Measurements from ENCODE around the gene SOX2. TPM values are rescaled to one million over a fixed set of nuclear protein-coding genes. Genes with fewer than 3 reads are reported as not detected.

Gene SOX2
- total RNA-seq, 1 donor from 2014 or later: 4.0 TPM

DNA sequence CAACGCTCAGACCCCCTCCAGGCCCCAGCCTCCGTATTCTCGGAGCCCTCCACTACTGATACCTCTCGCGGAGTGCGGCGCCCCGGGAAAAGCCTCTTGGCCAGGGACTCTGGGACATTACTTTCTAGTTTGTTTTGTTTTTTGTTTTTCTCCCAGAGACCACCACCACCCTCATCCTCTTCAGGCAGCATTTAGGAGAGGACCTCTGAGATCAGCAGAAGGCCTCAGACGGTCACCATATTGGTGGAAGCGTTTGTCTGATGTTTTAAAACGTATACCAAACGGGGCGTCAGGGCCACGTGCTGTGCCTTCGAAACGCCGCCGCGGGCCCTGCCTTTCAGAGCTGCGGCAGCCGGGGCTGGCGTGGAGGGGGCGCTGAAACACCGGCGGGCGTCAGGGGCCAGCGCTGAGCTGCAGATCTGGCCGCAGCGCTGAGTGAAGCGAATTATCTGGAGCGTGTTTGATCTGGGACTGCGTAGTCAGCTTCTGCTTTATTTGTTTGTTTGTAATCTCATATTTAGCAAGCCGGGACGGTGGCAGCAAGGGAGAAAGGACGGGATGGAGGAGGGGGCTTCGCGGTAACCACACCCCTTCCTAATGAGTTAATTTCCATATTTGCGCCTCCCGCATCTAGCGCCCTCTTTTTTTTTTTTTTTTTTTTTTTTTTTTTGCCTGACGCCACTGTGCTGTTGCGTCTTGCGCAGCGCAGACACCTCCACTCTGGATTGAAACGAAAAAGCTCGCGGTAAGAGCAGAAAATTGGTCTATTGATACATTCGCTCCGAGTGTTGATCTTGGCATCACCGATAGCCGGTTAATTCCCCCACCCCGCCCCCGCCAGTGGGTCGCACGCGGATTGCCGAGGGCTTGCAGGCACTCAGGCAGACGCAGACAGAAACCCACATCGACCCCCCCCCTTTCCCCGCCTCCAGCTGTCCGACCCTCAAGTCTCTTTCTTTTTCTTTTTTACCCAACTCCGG, 14.9 kb downstream of the SOX2 start:
- H3K27ac ChIP-seq: no peak overlapping the region
- no peak for DNase-seq
- intact Hi-C loops (cut with DNase I): no loop called here

DNA sequence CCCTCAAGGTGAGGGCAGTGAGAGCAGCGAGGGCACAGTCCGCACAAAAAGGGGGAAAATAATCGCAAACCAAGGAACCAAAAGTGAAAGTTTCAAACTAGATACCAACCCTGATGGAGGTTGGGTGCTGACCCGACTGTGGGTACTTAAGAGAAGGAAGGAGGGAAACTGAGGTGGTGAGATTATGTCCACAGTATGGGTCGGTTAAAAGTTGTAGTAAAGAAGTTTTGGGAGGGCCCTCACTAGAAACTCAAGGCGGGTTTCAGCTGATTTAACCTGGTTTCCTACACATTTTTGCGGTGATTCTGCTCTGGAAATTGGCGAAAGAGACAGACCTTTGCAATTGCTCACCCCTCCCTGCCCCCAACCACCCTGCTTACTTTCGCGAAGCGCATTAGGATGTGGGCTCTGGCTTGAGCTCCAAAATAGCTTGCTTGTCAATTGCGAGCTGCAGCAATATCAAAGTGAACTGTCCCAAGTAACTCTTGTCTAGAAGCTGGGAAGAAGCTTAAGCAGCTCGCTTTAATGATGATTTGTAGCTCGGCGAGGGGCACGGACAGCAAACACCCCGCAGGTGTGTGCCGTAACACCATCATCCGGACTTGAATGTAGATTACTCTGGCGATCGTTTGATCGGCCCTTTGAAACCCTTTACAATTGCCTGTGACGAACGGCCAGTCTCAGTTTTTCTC, 15.8 kb downstream of the SOX2 start:
- DNase-seq (no peak), ATAC-seq (peak; percentile 24 to 27)
- H3K4me3 ChIP-seq: peak overlapping the region; percentile 49
- no peaks in the 10 kb centered on the region for H3K9me3 ChIP-seq
- intact Hi-C loops (cut with DNase I): no loop called here
- peaks cover 93% of the 10 kb centered on the region for H3K27me3 ChIP-seq (ENCODE audit: low read depth)
- H3K27ac ChIP-seq: no peak overlapping the region
- TF ChIP-seq, protein P1, sequence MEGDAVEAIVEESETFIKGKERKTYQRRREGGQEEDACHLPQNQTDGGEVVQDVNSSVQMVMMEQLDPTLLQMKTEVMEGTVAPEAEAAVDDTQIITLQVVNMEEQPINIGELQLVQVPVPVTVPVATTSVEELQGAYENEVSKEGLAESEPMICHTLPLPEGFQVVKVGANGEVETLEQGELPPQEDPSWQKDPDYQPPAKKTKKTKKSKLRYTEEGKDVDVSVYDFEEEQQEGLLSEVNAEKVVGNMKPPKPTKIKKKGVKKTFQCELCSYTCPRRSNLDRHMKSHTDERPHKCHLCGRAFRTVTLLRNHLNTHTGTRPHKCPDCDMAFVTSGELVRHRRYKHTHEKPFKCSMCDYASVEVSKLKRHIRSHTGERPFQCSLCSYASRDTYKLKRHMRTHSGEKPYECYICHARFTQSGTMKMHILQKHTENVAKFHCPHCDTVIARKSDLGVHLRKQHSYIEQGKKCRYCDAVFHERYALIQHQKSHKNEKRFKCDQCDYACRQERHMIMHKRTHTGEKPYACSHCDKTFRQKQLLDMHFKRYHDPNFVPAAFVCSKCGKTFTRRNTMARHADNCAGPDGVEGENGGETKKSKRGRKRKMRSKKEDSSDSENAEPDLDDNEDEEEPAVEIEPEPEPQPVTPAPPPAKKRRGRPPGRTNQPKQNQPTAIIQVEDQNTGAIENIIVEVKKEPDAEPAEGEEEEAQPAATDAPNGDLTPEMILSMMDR (IDR thresholded peaks at IDR 0.05): no peak
- H3K4me1 ChIP-seq: peaks cover 21% of the 10 kb centered on the region
- no peaks in the 10 kb centered on the region for H3K36me3 ChIP-seq

More for the DNA sequence above, 14.9 kb downstream of the SOX2 start:
- ATAC-seq: peak; percentile 39 to 49
- H3K36me3 ChIP-seq: no peaks in the 10 kb centered on the region
- H3K9me3 ChIP-seq: no peaks in the 10 kb centered on the region
- TF ChIP-seq, protein P1 (IDR thresholded peaks at IDR 0.05): no peak
- peaks cover 21% of the 10 kb centered on the region for H3K4me1 ChIP-seq
- peaks cover 98% of the 10 kb centered on the region for H3K27me3 ChIP-seq (ENCODE audit: low read depth)
- peak overlapping the region; percentile 49 for H3K4me3 ChIP-seq

DNA sequence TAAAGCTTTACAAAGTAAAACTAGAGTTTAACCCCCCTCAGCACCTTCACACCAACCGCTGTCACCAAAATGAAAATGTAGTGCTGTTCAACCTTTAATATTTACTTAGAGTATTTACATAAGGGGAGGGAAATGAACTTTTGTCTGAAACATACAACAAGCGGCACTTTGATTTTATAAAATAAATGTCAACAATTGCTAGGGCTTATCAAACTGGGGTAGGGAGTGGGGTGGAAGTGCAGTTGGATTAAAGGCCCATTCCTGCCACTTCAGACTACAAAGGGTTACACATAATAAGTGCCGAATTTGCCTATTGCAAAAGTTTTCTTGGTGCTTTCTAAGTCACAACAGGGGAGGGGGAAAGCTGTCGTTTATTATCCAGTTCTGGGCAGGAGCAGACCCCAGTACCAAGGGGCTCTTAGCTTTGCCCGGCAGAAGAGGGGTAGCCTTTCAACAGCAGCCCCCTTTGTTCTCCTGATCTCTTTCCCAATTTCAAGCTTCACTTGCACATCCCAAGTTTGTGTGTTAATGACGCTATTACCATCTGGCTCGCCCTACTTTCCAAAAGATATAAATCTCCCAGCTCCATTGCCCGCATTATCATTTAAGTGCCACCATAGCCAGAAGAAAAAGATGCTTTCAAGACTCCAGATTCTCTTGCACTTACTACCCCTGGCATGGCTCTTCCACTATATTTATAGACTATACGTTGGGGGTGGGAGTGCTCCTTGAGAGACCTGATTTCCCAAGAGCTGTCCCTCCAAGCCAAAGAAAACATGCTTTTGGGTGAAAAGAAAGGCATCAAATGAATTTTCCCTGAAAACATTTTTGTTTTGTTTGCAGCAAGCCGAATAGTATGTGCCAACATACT, 17.0 kb downstream of the SOX2 start:
- H3K4me1 ChIP-seq: peaks cover 21% of the 10 kb centered on the region
- H3K4me3 ChIP-seq: no peak overlapping the region
- ATAC-seq (no peak), DNase-seq (no peak)
- H3K9me3 ChIP-seq: no peaks in the 10 kb centered on the region
- H3K36me3 ChIP-seq: no peaks in the 10 kb centered on the region
- peaks cover 81% of the 10 kb centered on the region for H3K27me3 ChIP-seq (ENCODE audit: low read depth)
- no peak overlapping the region for H3K27ac ChIP-seq
- intact Hi-C loops (cut with DNase I): no loop called here
- TF ChIP-seq, protein P1 (IDR thresholded peaks at IDR 0.05): no peak

DNA sequence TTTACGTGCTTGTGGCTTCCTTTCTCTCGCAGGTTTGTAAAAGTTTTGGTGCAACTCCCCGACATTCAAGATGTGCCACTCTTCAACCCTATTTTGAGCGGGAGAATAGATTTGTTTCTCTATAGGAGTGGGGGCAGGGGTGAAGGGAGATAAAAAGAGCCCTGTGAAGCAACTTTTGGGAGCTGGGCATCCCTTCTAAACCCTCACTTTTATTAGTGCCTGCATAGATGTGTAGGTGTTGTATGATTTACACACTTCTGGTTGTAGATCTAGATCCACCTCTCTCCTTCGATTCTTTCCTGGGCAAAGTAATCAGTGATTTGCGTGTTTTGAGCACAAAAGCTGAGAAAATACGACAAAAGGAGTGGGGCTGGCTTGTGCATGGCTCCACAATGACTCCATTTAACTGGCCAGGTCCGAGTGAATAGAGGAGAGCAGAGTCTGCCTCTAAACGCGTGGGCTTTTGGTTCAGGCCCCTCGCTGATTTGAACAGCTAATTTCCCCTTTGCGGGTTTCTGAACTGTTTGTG, 17.7 kb downstream of the SOX2 start:
- Histone ChIP-seq H3K27me3 (ENCODE audit: low read depth) (peaks cover 74% of the 10 kb centered on the region), H3K27ac (no peak overlapping the region), H3K4me1 (peaks cover 21% of the 10 kb centered on the region), H3K4me3 (no peak overlapping the region), H3K9me3 (no peaks in the 10 kb centered on the region), H3K36me3 (no peaks in the 10 kb centered on the region)
- no peak for DNase-seq
- TF ChIP-seq, protein P1 (IDR thresholded peaks at IDR 0.05): no peak
- ATAC-seq: no peak
- intact Hi-C loops (cut with DNase I): no loop called here

DNA sequence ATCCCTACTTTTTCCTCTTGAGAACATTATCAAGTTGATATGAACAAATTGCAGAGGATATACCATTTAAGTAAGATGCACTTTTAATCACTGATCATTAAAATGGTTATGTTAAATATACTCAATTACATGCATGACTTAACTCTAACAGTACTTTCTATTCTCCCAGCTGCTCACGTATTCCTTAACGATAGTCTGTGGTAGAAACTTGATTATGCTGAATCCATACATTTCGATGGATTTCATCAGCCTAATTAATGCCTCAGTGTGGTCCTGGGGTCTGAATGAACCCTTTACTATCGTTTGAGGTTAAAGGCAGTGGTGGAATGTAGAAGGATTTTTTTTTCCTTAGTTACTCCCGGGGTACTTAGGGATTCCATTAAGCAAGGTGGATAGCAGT, 18.6 kb downstream of the SOX2 start:
- no peaks in the 10 kb centered on the region for H3K36me3 ChIP-seq
- intact Hi-C loops (cut with DNase I): no loop called here
- no peak for ATAC-seq
- H3K27me3 ChIP-seq (ENCODE audit: low read depth): peaks cover 65% of the 10 kb centered on the region
- TF ChIP-seq, protein P1 (IDR thresholded peaks at IDR 0.05): no peak
- DNase-seq: no peak
- H3K9me3 ChIP-seq: no peaks in the 10 kb centered on the region
- peaks cover 21% of the 10 kb centered on the region for H3K4me1 ChIP-seq
- H3K4me3 ChIP-seq: no peak overlapping the region
- H3K27ac ChIP-seq: no peak overlapping the region

All from lower lobe of right lung (tissue), 2 donors.